MCF 10A (cell line): ENCODE results near the gene ANKRD27. TPM values are rescaled to one million over a fixed set of nuclear protein-coding genes. Genes with fewer than 3 reads are reported as not detected.
"Not testable (repeated sequence)": the region's sequence is repeated elsewhere in the genome, so short reads cannot be mapped to it uniquely, and the experiment has no call there.

Experiments
- BruUV-seq: library from RNA; stranded (reverse); fragments of 400-500 nt; replicated peaks from 2 replicates; lab custom pipeline; 2021; lab: Mats Ljungman, UMichigan
- CTCF ChIA-PET: fragments of 300-600 bp; sonication (Branson Sonifier 250); formaldehyde crosslinking; extraction: SDS; loops from one replicate; lab custom pipeline; 2021; ENCODE audit warnings: antibody characterized with exemption, inconsistent platforms; lab: Yijun Ruan, JAX
- POLR2A ChIA-PET: fragments of 300-600, 350-650 bp; sonication (Branson Sonifier 250); formaldehyde crosslinking; extraction: SDS; loops from one replicate; lab custom pipeline; 2020; ENCODE audit warnings: antibody characterized with exemption, inconsistent platforms; lab: Yijun Ruan, JAX
- DNase-seq: peaks from one replicate; pipeline ENCODE4 v3.0.0-alpha.2; 2018; ENCODE audit not compliant: unreplicated experiment
- H3K27ac Mint-ChIP-seq: one replicate; pipeline ENCODE4 v1.8.0; 2022; ENCODE audit warnings: mild to moderate bottlenecking, low read depth, mixed read lengths; ENCODE audit not compliant: unreplicated experiment
- H3K27me3 Mint-ChIP-seq: one replicate; pipeline ENCODE4 v1.8.0; 2022; ENCODE audit warnings: mixed read lengths; ENCODE audit not compliant: insufficient read depth, unreplicated experiment
- H3K36me3 Mint-ChIP-seq: one replicate; pipeline ENCODE4 v1.8.0; 2022; ENCODE audit warnings: mild to moderate bottlenecking, moderate library complexity, mixed read lengths; ENCODE audit not compliant: insufficient read depth, unreplicated experiment
- H3K4me1 Mint-ChIP-seq: one replicate; pipeline ENCODE4 v1.8.0; 2022; ENCODE audit warnings: mixed read lengths; ENCODE audit not compliant: insufficient read depth, unreplicated experiment
- H3K4me3 Mint-ChIP-seq: one replicate; pipeline ENCODE4 v1.8.0; 2022; ENCODE audit warnings: mild to moderate bottlenecking, moderate library complexity, mixed read lengths; ENCODE audit not compliant: unreplicated experiment
- H3K9me3 Mint-ChIP-seq: one replicate; pipeline ENCODE4 v1.8.0; 2022; ENCODE audit warnings: mixed read lengths; ENCODE audit not compliant: unreplicated experiment
- intact Hi-C: fragments of 100-400 bp; cut with micrococcal nuclease; formaldehyde crosslinking; loops from 2 replicates; pipeline ENCODE4 v1.14.1; 2022
- total RNA-seq: library from RNA; stranded (reverse); gene quantifications from 2 replicates; pipeline ENCODE4 v1.2.3, GENCODE V29; 2022
- TF ChIP-seq, protein P1 (sequence below): fragments of 200-600 bp; IDR thresholded peaks from one replicate; pipeline ENCODE4 v1.8.0; 2022; ENCODE audit warnings: antibody characterized with exemption, mild to moderate bottlenecking; ENCODE audit not compliant: unreplicated experiment

The ANKRD27 gene
- total RNA-seq, 1 experiment from 2014 or later, result 30.1 TPM

DNA sequence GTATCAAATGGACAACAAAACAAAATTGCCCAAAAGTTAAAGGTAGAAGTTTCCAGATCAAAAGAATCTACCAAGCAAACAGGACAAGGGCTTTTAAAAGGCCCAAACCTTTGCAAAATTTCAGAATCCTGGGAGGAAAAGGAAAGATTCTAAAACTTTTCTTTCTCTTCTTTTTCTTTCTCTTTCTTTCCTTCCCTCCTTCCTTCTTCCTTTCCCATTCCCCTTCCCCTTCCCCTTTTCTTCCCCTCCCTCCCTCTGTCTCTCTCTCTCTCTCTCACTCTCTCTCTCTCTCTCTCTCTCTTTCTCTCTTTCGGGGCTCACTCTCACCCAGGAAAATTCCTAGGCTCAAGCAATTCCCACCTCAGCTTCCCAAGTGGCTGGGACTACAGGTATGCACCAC, 98.2 kb downstream of the ANKRD27 start:
- DNase-seq, result no peak
- intact Hi-C loops, result no loop called here
- BruUV-seq, result no TSS peak
- no peak overlapping the region for H3K4me3 Mint-ChIP-seq
- TF ChIP-seq, protein P1, sequence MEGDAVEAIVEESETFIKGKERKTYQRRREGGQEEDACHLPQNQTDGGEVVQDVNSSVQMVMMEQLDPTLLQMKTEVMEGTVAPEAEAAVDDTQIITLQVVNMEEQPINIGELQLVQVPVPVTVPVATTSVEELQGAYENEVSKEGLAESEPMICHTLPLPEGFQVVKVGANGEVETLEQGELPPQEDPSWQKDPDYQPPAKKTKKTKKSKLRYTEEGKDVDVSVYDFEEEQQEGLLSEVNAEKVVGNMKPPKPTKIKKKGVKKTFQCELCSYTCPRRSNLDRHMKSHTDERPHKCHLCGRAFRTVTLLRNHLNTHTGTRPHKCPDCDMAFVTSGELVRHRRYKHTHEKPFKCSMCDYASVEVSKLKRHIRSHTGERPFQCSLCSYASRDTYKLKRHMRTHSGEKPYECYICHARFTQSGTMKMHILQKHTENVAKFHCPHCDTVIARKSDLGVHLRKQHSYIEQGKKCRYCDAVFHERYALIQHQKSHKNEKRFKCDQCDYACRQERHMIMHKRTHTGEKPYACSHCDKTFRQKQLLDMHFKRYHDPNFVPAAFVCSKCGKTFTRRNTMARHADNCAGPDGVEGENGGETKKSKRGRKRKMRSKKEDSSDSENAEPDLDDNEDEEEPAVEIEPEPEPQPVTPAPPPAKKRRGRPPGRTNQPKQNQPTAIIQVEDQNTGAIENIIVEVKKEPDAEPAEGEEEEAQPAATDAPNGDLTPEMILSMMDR, result no peak
- no peaks in the 10 kb centered on the region for H3K4me1 Mint-ChIP-seq
- H3K27me3 Mint-ChIP-seq, result no peaks in the 10 kb centered on the region
- H3K27ac Mint-ChIP-seq, result no peak overlapping the region
- no peaks in the 10 kb centered on the region for H3K9me3 Mint-ChIP-seq
- no peaks in the 10 kb centered on the region for H3K36me3 Mint-ChIP-seq
- ChIA-PET POLR2A (interaction anchor here (0.6 kb wide), 1 partner anchor 294 kb away, joined by 7 read pairs; no protein-coding TSS in a partner anchor), CTCF (no interaction called here)

DNA sequence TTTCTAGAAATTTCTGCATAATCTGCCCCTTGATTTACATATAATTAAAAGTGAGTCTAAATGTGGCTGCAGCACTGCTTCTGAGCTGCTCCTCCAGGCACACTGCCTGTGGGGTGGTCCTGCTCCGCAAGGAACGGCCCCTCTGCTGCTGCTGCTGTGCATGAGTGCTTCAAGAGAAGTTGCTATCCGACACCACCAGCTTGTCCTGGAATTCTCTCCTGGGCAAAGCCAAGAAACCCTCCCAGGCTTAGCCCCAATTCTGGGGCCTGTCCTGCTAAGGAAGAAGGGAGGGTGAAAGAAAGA, 101.5 kb downstream of the ANKRD27 start:
- no peaks in the 10 kb centered on the region for H3K36me3 Mint-ChIP-seq
- no peak overlapping the region for H3K27ac Mint-ChIP-seq
- TF ChIP-seq, protein P1, result no peak
- H3K9me3 Mint-ChIP-seq, result no peaks in the 10 kb centered on the region
- ChIA-PET POLR2A (interaction anchor here (0.9 kb wide), 1 partner anchor 228 kb away, joined by 5 read pairs; the partner anchor contains the start of gene ZNF507), CTCF (interaction anchor here (0.7 to 6.4 kb wide), 7 partner anchors 110 to 1905 kb away, joined by 3 to 110 read pairs (median 18); no protein-coding TSS in a partner anchor)
- BruUV-seq, result no TSS peak
- no peaks in the 10 kb centered on the region for H3K27me3 Mint-ChIP-seq
- peaks cover 8% of the 10 kb centered on the region for H3K4me1 Mint-ChIP-seq
- H3K4me3 Mint-ChIP-seq, result no peak overlapping the region
- no peak for DNase-seq
- intact Hi-C loops, result no loop called here

DNA sequence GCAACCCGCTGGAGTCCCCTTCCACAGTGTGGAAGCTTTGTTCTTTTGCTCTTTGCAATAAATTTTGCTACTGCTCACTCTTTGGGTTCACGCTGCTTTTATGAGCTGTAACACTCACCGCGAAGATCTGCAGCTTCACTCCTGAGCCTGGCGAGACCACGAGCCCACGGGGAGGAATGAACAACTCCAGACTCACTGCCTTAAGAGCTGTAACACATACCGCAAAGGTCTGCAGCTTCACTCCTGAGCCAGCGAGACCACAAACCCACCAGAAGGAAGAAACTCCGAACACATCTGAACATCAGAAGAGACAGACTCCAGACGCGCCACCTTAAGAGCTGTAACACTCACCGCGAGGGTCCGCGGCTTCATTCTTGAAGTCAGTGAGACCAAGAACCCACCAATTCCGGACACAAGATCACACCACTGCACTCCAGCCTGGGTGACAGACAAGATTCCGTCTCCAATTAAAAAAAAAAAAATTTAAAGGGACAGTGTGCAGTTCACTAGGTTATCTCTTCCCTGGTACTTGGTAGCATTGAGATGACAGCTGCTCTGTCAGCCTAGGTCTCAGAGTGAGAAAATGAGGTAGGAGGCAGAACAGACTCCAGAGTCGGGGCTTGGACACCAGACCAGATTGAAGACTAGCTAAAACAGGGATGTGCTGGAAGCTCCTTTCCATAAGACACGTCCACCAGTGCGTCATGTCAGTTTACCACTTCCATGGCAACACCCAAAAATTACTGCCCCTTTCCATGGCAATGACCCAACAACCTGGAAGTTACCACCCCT, 102.1 kb downstream of the ANKRD27 start:
- H3K9me3 Mint-ChIP-seq, H3K4me3 Mint-ChIP-seq, BruUV-seq, H3K27me3 Mint-ChIP-seq, H3K36me3 Mint-ChIP-seq, DNase-seq, H3K27ac Mint-ChIP-seq, intact Hi-C loops, H3K4me1 Mint-ChIP-seq: not testable (repeated sequence)
- ChIA-PET POLR2A (interaction anchor here (0.7 to 0.9 kb wide), 2 partner anchors 109 to 227 kb away, joined by 4 to 5 read pairs; partner anchors contain the start of gene ZNF507), CTCF (interaction anchor here (0.7 to 6.4 kb wide), 7 partner anchors 9 to 1905 kb away, joined by 3 to 110 read pairs (median 18); no protein-coding TSS in a partner anchor)

DNA sequence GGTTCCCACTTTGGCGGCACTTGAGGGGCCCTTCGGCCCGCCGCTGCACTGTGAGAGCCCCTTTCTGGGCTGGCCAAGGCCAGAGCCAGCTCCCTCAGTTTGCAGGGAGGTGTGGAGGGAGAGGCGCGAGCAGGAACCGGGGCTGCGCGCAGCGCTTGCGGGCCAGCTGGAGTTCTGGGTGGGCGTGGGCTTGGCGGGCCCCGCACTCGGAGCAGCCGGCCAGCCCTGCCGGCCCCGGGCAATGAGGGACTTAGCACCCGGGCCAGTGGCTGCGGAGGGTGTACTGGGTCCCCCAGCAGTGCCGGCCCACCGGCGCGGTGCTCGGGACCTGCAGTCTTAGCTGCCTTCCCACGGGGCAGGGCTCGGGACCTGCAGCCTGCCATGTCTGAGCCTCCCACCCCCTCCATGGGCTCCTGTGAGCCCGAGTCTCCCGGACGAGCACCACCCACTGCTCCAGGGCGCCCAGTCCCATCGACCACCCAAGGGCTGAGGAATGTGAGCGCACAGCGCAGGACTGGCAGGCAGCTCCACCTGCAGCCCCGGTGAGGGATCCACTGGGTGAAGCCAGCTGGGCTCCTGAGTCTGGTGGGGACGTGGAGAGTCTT, 103.4 kb downstream of the ANKRD27 start:
- intact Hi-C loops, result not testable (repeated sequence)

More for the DNA sequence above, 103.4 kb downstream of the ANKRD27 start:
- DNase-seq, H3K36me3 Mint-ChIP-seq, H3K4me3 Mint-ChIP-seq, BruUV-seq, POLR2A ChIA-PET, H3K4me1 Mint-ChIP-seq, H3K9me3 Mint-ChIP-seq, H3K27me3 Mint-ChIP-seq, H3K27ac Mint-ChIP-seq: not testable (repeated sequence)
- CTCF ChIA-PET, result interaction anchor here (1.0 to 6.4 kb wide), 8 partner anchors 9 to 1916 kb away, joined by 4 to 110 read pairs (median 24); partner anchors contain the start of gene PDCD5
